ENCODE data around the gene SLC6A6.

DNA sequence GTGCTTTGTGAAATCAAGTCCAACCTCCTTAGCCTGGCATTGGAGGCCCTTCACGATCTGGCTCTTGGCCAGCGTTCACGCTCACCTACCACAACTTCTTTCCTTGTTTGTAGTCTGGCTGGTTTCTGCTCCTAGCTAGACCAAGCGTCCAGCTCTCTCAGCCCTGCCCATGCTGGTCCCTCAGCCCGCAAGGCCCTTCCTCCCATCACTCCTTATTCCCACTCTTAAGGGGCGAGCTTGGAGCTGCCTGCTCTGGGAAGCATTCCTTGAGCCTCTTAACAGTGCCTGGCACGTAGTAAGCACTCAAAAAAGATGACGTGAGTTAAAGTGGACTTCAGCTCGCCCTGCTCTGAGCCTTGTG is 8.7 kb downstream of the SLC6A6 start:
- no peak for TF ChIP-seq GATA2 (IDR thresholded peaks at IDR 0.05; ENCODE audit: low read depth, low read length)
- TF ChIP-seq GATA3 (IDR thresholded peaks at IDR 0.05; ENCODE audit: low read depth, low read length): no peak

Data from SH-SY5Y (cell line).